ENCODE results near the gene SUPT16H.
"Not testable (repeated sequence)": the region's sequence is repeated elsewhere in the genome, so short reads cannot be mapped to it uniquely, and the experiment has no call there.

SUPT16H gene

GRCh38 chr14:21307637-21308036, 76.2 kb downstream of the SUPT16H start:
- DNase-seq, result no peak
- in situ Hi-C loops (cut with HindIII; ENCODE audit: low pct_ligation_motif_present, low sequenced_read_pairs), result no loop called here
- H3K27me3 ChIP-seq (replicated peaks), result no peaks in the 10 kb centered on the region
- no peak for TF ChIP-seq CTCF (IDR thresholded peaks at IDR 0.05; ENCODE audit: low read depth, low read length, missing control alignments)
- no peak overlapping the region for H3K27ac ChIP-seq
- no peaks in the 10 kb centered on the region for H3K36me3 ChIP-seq (replicated peaks)
- H3K4me3 ChIP-seq (ENCODE audit: low read depth, low read length), result no peak overlapping the region

GRCh38 chr14:21302836-21303140, 81.0 kb downstream of the SUPT16H start:
- in situ Hi-C loops (cut with HindIII; ENCODE audit: low pct_ligation_motif_present, low sequenced_read_pairs); DNase-seq; H3K36me3 ChIP-seq (replicated peaks): not testable (repeated sequence)

GRCh38 chr14:21302013-21302835, 81.6 kb downstream of the SUPT16H start:
- in situ Hi-C loops (cut with HindIII; ENCODE audit: low pct_ligation_motif_present, low sequenced_read_pairs), result no loop called here
- no peak for TF ChIP-seq CTCF (IDR thresholded peaks at IDR 0.05; ENCODE audit: low read depth, low read length, missing control alignments)
- Histone ChIP-seq H3K27ac (no peak overlapping the region), H3K27me3 (replicated peaks) (peaks cover 4% of the 10 kb centered on the region), H3K4me3 (ENCODE audit: low read depth, low read length) (no peak overlapping the region), H3K36me3 (replicated peaks) (no peaks in the 10 kb centered on the region)
- DNase-seq, result no peak

More at GRCh38 chr14:21302836-21303140, 81.0 kb downstream of the SUPT16H start:
- H3K27me3 ChIP-seq (replicated peaks); H3K4me3 ChIP-seq (ENCODE audit: low read depth, low read length); H3K27ac ChIP-seq: not testable (repeated sequence)
